Activated CD8-positive, alpha-beta memory T cell treated with anti-CD3 and anti-CD28 coated beads for 48 hours (primary cell): ENCODE results near the gene SLC22A4.

Experiments used
- DNase-seq, 3 experiments: peaks; one replicate each; pipeline ENCODE4 v3.0.0-alpha.2; 2020; ENCODE audit warnings: low read depth in 2 of 3, low spot score in 2 of 3

Gene SLC22A4

GRCh38 chr5:132293992-132294727, at the start of gene SLC22A4:
Gene SLC22A4 (plus strand): TSS chr5:132294394. CDS start chr5:132294617, 223 bp downstream.
- peak; percentile 38 to 83 (median 76) for DNase-seq

GRCh38 chr5:132245593-132245992, 48.6 kb upstream of the SLC22A4 start:
- DNase-seq = no peak

GRCh38 chr5:132246806-132247205, 47.4 kb upstream of the SLC22A4 start:
- DNase-seq = no peak

GRCh38 chr5:132250547-132250946, 43.6 kb upstream of the SLC22A4 start:
- no peak for DNase-seq

- DNase-seq = no peak
These were observed 42.9 kb upstream of the SLC22A4 start for GRCh38 chr5:132251220-132251725.

GRCh38 chr5:132253008-132253441, 41.2 kb upstream of the SLC22A4 start:
- no peak for DNase-seq

GRCh38 chr5:132253452-132254320, 40.5 kb upstream of the SLC22A4 start:
- no peak for DNase-seq

GRCh38 chr5:132254321-132254977, 39.7 kb upstream of the SLC22A4 start:
- no peak for DNase-seq

- no peak for DNase-seq
These were observed 38.0 kb upstream of the SLC22A4 start for GRCh38 chr5:132256086-132256782.

GRCh38 chr5:132256783-132257130, 37.4 kb upstream of the SLC22A4 start:
- DNase-seq = no peak

GRCh38 chr5:132257131-132258101, 36.8 kb upstream of the SLC22A4 start, which contains the start of gene PDLIM4:
Gene PDLIM4 (plus strand): TSS chr5:132257696. CDS start chr5:132257735, 39 bp downstream.
- DNase-seq = no peak

- no peak for DNase-seq
These were observed 35.8 kb upstream of the SLC22A4 start for GRCh38 chr5:132258102-132259068.

GRCh38 chr5:132259069-132259851, 34.9 kb upstream of the SLC22A4 start:
- DNase-seq = no peak

GRCh38 chr5:132260051-132260450, 34.1 kb upstream of the SLC22A4 start:
- no peak for DNase-seq

GRCh38 chr5:132260714-132261551, 33.3 kb upstream of the SLC22A4 start:
- peak in 1 of 3 experiments; percentile 46 for DNase-seq
